MG63 (cell line): ENCODE data around the gene SMARCC1. TPM values are rescaled to one million over a fixed set of nuclear protein-coding genes. Genes with fewer than 3 reads are reported as not detected.

Experiments used
- DNase-seq: peaks from one replicate; pipeline ENCODE4 v3.0.0-alpha.2; 2020
- H3K27me3 ChIP-seq: fragments of 250-450 bp; sonication (Bioruptor Pico); 2 replicates; pipeline ENCODE4 v1.5.1; 2020; ENCODE audit warnings: mild to moderate bottlenecking, moderate library complexity
- H3K36me3 ChIP-seq: fragments of 250-450 bp; sonication (Bioruptor Pico); 2 replicates; pipeline ENCODE4 v1.5.1; 2020; ENCODE audit warnings: mild to moderate bottlenecking, moderate library complexity
- H3K4me3 ChIP-seq: fragments of 250-450 bp; sonication (Bioruptor Pico); 2 replicates; pipeline ENCODE4 v1.5.1; 2020; ENCODE audit warnings: mild to moderate bottlenecking, moderate library complexity
- H3K9me3 ChIP-seq: fragments of 250-450 bp; sonication (Bioruptor Pico); 2 replicates; pipeline ENCODE4 v1.5.1; 2020; ENCODE audit warnings: mild to moderate bottlenecking, moderate library complexity
- total RNA-seq: library from RNA; depleted of rRNA; stranded (reverse); fragments of >200 nt; shearing (Covaris generic); gene quantifications from 2 replicates; pipeline ENCODE4 v1.2.3, GENCODE V29; 2014; ENCODE audit warnings: low replicate concordance; rRNA removed

The SMARCC1 gene
- total RNA-seq, 1 experiment from 2014 or later, result 33.4 TPM

GRCh38 chr3:47567149-47567548 is 214.5 kb downstream of the SMARCC1 start:
- no peak for DNase-seq
- Histone ChIP-seq H3K9me3 (no peaks in the 10 kb centered on the region), H3K36me3 (no peaks in the 10 kb centered on the region), H3K4me3 (no peak overlapping the region), H3K27me3 (no peaks in the 10 kb centered on the region)

- H3K4me3 ChIP-seq, result no peak overlapping the region
- no peak for DNase-seq
- no peaks in the 10 kb centered on the region for H3K27me3 ChIP-seq
- no peaks in the 10 kb centered on the region for H3K36me3 ChIP-seq
- H3K9me3 ChIP-seq, result no peaks in the 10 kb centered on the region
These were observed 215.0 kb downstream of the SMARCC1 start for GRCh38 chr3:47566667-47567066.

GRCh38 chr3:47565734-47566550 is 215.8 kb downstream of the SMARCC1 start:
- no peaks in the 10 kb centered on the region for H3K36me3 ChIP-seq
- no peak overlapping the region for H3K4me3 ChIP-seq

GRCh38 chr3:47556351-47556750 is 225.3 kb downstream of the SMARCC1 start:
- Histone ChIP-seq H3K4me3 (no peak overlapping the region), H3K9me3 (no peaks in the 10 kb centered on the region), H3K36me3 (no peaks in the 10 kb centered on the region), H3K27me3 (no peaks in the 10 kb centered on the region)
- DNase-seq, result no peak

More at GRCh38 chr3:47565734-47566550, 215.8 kb downstream of the SMARCC1 start:
- H3K27me3 ChIP-seq, result no peaks in the 10 kb centered on the region
- no peaks in the 10 kb centered on the region for H3K9me3 ChIP-seq
- DNase-seq, result no peak

GRCh38 chr3:47554335-47554734 is 227.4 kb downstream of the SMARCC1 start:
- no peaks in the 10 kb centered on the region for H3K27me3 ChIP-seq
- no peak for DNase-seq
- H3K4me3 ChIP-seq, result no peak overlapping the region
- no peaks in the 10 kb centered on the region for H3K36me3 ChIP-seq
- H3K9me3 ChIP-seq, result no peaks in the 10 kb centered on the region

- Histone ChIP-seq H3K27me3 (no peaks in the 10 kb centered on the region), H3K36me3 (no peaks in the 10 kb centered on the region), H3K4me3 (no peak overlapping the region), H3K9me3 (no peaks in the 10 kb centered on the region)
- no peak for DNase-seq
These were observed 228.3 kb downstream of the SMARCC1 start for GRCh38 chr3:47553407-47553806.

GRCh38 chr3:47542471-47543173 is 239.1 kb downstream of the SMARCC1 start:
- Histone ChIP-seq H3K4me3 (no peak overlapping the region), H3K36me3 (no peaks in the 10 kb centered on the region), H3K9me3 (no peaks in the 10 kb centered on the region), H3K27me3 (no peaks in the 10 kb centered on the region)
- DNase-seq, result peak; percentile 28

- no peaks in the 10 kb centered on the region for H3K36me3 ChIP-seq
- DNase-seq, result no peak
These were observed 240.0 kb downstream of the SMARCC1 start for GRCh38 chr3:47541583-47542108.

GRCh38 chr3:47540281-47540680 is 241.4 kb downstream of the SMARCC1 start:
- Histone ChIP-seq H3K9me3 (no peaks in the 10 kb centered on the region), H3K36me3 (no peaks in the 10 kb centered on the region)
- no peak for DNase-seq

More at GRCh38 chr3:47541583-47542108, 240.0 kb downstream of the SMARCC1 start:
- Histone ChIP-seq H3K4me3 (no peak overlapping the region), H3K9me3 (no peaks in the 10 kb centered on the region), H3K27me3 (no peaks in the 10 kb centered on the region)

GRCh38 chr3:47536967-47537366 is 244.7 kb downstream of the SMARCC1 start:
- Histone ChIP-seq H3K9me3 (no peaks in the 10 kb centered on the region), H3K36me3 (no peaks in the 10 kb centered on the region), H3K4me3 (no peak overlapping the region), H3K27me3 (no peaks in the 10 kb centered on the region)
- no peak for DNase-seq

More at GRCh38 chr3:47540281-47540680, 241.4 kb downstream of the SMARCC1 start:
- no peaks in the 10 kb centered on the region for H3K27me3 ChIP-seq
- no peak overlapping the region for H3K4me3 ChIP-seq

- Histone ChIP-seq H3K4me3 (no peak overlapping the region), H3K27me3 (no peaks in the 10 kb centered on the region), H3K36me3 (no peaks in the 10 kb centered on the region), H3K9me3 (no peaks in the 10 kb centered on the region)
- DNase-seq, result no peak
These were observed 245.3 kb downstream of the SMARCC1 start for GRCh38 chr3:47536221-47536891.

Other genes starting within 250 kb of the SMARCC1 start
- 0.96 and 1.8 TPM in 2 replicates for gene CSPG5, start 203.0 kb downstream of the SMARCC1 start, total RNA-seq
- 32.9 and 60.1 TPM in 2 replicates for gene DHX30, start 21.2 kb upstream of the SMARCC1 start, total RNA-seq
- gene MAP4, start 234.5 kb upstream of the SMARCC1 start, total RNA-seq, result 38.5 and 46.2 TPM in 2 replicates